HCT116 (cell line): ENCODE results near the gene FOXF1. TPM values are rescaled to one million over a fixed set of nuclear protein-coding genes. Genes with fewer than 3 reads are reported as not detected.

Experiments
- ATAC-seq: fragments of 200-7000 bp; cut with Tn5 transposase; 2 replicates; pipeline ENCODE4 v1.9.1; 2020; ENCODE audit warnings: mild to moderate bottlenecking, moderate library complexity
- BruUV-seq: library from RNA; stranded (reverse); fragments of 400-500 nt; replicated peaks from 2 replicates; lab custom pipeline; 2021; lab: Mats Ljungman, UMichigan
- CTCF ChIA-PET: fragments of 300-600 bp; sonication (Branson Sonifier 250); formaldehyde crosslinking; loops from one replicate; lab custom pipeline; 2021; ENCODE audit warnings: antibody characterized with exemption; lab: Charles Lee
- POLR2A ChIA-PET: fragments of 300-600, 350-600 bp; sonication (Branson Sonifier 250); formaldehyde crosslinking; loops from one replicate; lab custom pipeline; 2021; ENCODE audit warnings: antibody characterized with exemption; lab: Charles Lee
- RAD21 ChIA-PET, 2 experiments: fragments of 300-600 bp; sonication (Branson Sonifier 250); formaldehyde crosslinking; loops; one replicate each; lab custom pipeline; 2023; ENCODE audit warnings: low total read pairs in 2 of 2; ENCODE audit not compliant: uncharacterized antibody in 2 of 2, unreplicated experiment in 2 of 2, low non-redundant PET in 1 of 2; lab: Charles Lee
- DNase-seq: peaks from one replicate; pipeline ENCODE4 v3.0.0-alpha.2; 2010; ENCODE audit warnings: low read depth, low spot score
- H2AFZ ChIP-seq: fragments of 200-600 bp; shearing (Covaris generic), sonication (generic); 2 replicates; pipeline ENCODE4 v1.6.1; 2017; ENCODE audit warnings: low read depth, mixed run types, mixed read lengths, antibody characterized with exemption, low read length; ENCODE audit not compliant: poor library complexity, severe bottlenecking
- H3K27ac ChIP-seq: 2 replicates; pipeline ENCODE4 v1.5.1; 2012; ENCODE audit warnings: low read depth, low read length
- H3K27me3 ChIP-seq: fragments of 200-600 bp; sonication (generic); 2 replicates; pipeline ENCODE4 v1.6.1; 2016; ENCODE audit warnings: mixed run types, low read length, mixed read lengths; ENCODE audit not compliant: insufficient read depth
- H3K36me3 ChIP-seq, 2 experiments: fragments of 200-500 bp in 1 of 2; fragments of 200-600 bp in 1 of 2; sonication (Bioruptor generic) in 1 of 2; sonication (generic) in 1 of 2; 2 replicates each; pipeline versions ENCODE4 v1.5.1 to v1.6.1; 2014 to 2016; ENCODE audit warnings: low read length in 2 of 2, inconsistent platforms in 1 of 2, mixed read lengths in 1 of 2, mixed run types in 1 of 2; ENCODE audit not compliant: insufficient read depth in 2 of 2, control insufficient read depth in 1 of 2
- H3K4me1 ChIP-seq, 2 experiments: fragments of 200-600 bp in 1 of 2; sonication (generic) in 1 of 2; 2 replicates each; pipeline versions ENCODE4 v1.5.1 to v1.6.1; 2012 to 2017; ENCODE audit warnings: low read length in 2 of 2, inconsistent platforms in 1 of 2, mild to moderate bottlenecking in 1 of 2, mixed read lengths in 1 of 2, mixed run types in 1 of 2, moderate library complexity in 1 of 2; ENCODE audit not compliant: insufficient read depth in 2 of 2, control insufficient read depth in 1 of 2
- H3K4me2 ChIP-seq: fragments of 200-600 bp; sonication (generic); 2 replicates; pipeline ENCODE4 v1.6.1; 2017; ENCODE audit warnings: mixed run types, low read length, mixed read lengths
- H3K4me3 ChIP-seq, 2 experiments: fragments of 200-600 bp in 1 of 2; sonication (generic) in 1 of 2; replicated peaks in 1 of 2; 2 replicates each; pipeline ENCODE4 v1.5.1; 2011 to 2016; ENCODE audit warnings: low read length in 2 of 2, control low read depth in 1 of 2, low read depth in 1 of 2, mild to moderate bottlenecking in 1 of 2, mixed read lengths in 1 of 2, mixed run types in 1 of 2
- H3K79me2 ChIP-seq: fragments of 200-600 bp; sonication (generic); 2 replicates; pipeline ENCODE4 v1.6.1; 2017; ENCODE audit warnings: mild to moderate bottlenecking, mixed run types, low read length, moderate library complexity, mixed read lengths; ENCODE audit not compliant: insufficient read depth
- H3K9ac ChIP-seq: fragments of 200-600 bp; sonication (generic); 2 replicates; pipeline ENCODE4 v1.6.1; 2016; ENCODE audit warnings: low read length, mixed read lengths
- H3K9me2 ChIP-seq: fragments of 200-600 bp; sonication (generic), shearing (Covaris generic); 2 replicates; pipeline ENCODE4 v1.6.1; 2017; ENCODE audit warnings: mixed run types, mild to moderate bottlenecking, moderate library complexity; ENCODE audit not compliant: insufficient read depth
- H3K9me3 ChIP-seq, 2 experiments: fragments of 200-500 bp in 1 of 2; fragments of 200-600 bp in 1 of 2; sonication (Bioruptor generic) in 1 of 2; sonication (generic) in 1 of 2; 2 replicates each; pipeline ENCODE4 v1.6.1; 2014 to 2017; ENCODE audit warnings: low read length in 2 of 2, mixed read lengths in 2 of 2, inconsistent platforms in 1 of 2, low read depth in 1 of 2, mild to moderate bottlenecking in 1 of 2, mixed run types in 1 of 2, moderate library complexity in 1 of 2; ENCODE audit not compliant: control insufficient read depth in 1 of 2, insufficient read depth in 1 of 2
- H4K20me1 ChIP-seq: fragments of 200-600 bp; sonication (generic), shearing (Covaris generic); 2 replicates; pipeline ENCODE4 v1.6.1; 2017; ENCODE audit warnings: mixed run types, mild to moderate bottlenecking, moderate library complexity; ENCODE audit not compliant: insufficient read depth
- CBX3 ChIP-seq: IDR thresholded peaks from 2 replicates; pipeline ENCODE4 v1.6.1; 2012; ENCODE audit warnings: low read depth
- CEBPB ChIP-seq: IDR thresholded peaks from 2 replicates; pipeline ENCODE4 v1.6.1; 2012; ENCODE audit warnings: low read depth
- ELF1 ChIP-seq: IDR thresholded peaks from 2 replicates; pipeline ENCODE4 v1.6.1; 2012; ENCODE audit warnings: low read depth, borderline replicate concordance
- EZH2 ChIP-seq: fragments of 200-600 bp; sonication (generic); IDR thresholded peaks from 2 replicates; pipeline ENCODE4 v1.6.1; 2017; ENCODE audit warnings: antibody characterized with exemption, mixed run types
- JUND ChIP-seq: IDR thresholded peaks from 2 replicates; pipeline ENCODE4 v1.6.1; 2012
- POLR2A ChIP-seq: IDR thresholded peaks from 2 replicates; pipeline ENCODE4 v1.7.0; 2011; ENCODE audit warnings: borderline replicate concordance; ENCODE audit not compliant: insufficient read depth, insufficient read length; ENCODE audit errors: extremely low read depth
- POLR2AphosphoS5 ChIP-seq: IDR thresholded peaks from 2 replicates; pipeline ENCODE4 v1.6.1; 2011; ENCODE audit warnings: mild to moderate bottlenecking, low read depth, low read length, moderate library complexity
- RAD21 ChIP-seq: IDR thresholded peaks from 2 replicates; pipeline ENCODE4 v1.6.1; 2012; ENCODE audit warnings: low read depth, mild to moderate bottlenecking
- SRF ChIP-seq: IDR thresholded peaks from 2 replicates; pipeline ENCODE4 v1.6.1; 2012; ENCODE audit warnings: low read depth
- TCF7L2 ChIP-seq: IDR thresholded peaks from 2 replicates; pipeline ENCODE4 v1.7.0; 2011; ENCODE audit warnings: borderline replicate concordance, inconsistent platforms; ENCODE audit not compliant: insufficient read depth, insufficient read length; ENCODE audit errors: extremely low read depth
- YY1 ChIP-seq: IDR thresholded peaks from 2 replicates; pipeline ENCODE4 v1.6.1; 2011; ENCODE audit warnings: low read length, low read depth, moderate library complexity, mild to moderate bottlenecking; ENCODE audit not compliant: insufficient replicate concordance; ENCODE audit errors: extremely low read depth
- ZFX ChIP-seq: fragments of 450-650 bp; IDR thresholded peaks from 2 replicates; pipeline ENCODE4 v1.6.1; 2017
- ZNF274 ChIP-seq: fragments of 200-500 bp; sonication (Bioruptor generic); IDR thresholded peaks from 2 replicates; pipeline ENCODE4 v1.6.1; 2014; ENCODE audit warnings: mild to moderate bottlenecking, low read depth, low read length, inconsistent platforms
- intact Hi-C: fragments of 100-400 bp; cut with micrococcal nuclease; formaldehyde crosslinking; loops from 2 replicates; pipeline ENCODE4 v1.10.0; 2022
- total RNA-seq: library from RNA; stranded (reverse); gene quantifications from one replicate; pipeline ENCODE4 v1.2.1, GENCODE V29; 2021; ENCODE audit not compliant: unreplicated experiment
- TF ChIP-seq, protein P1 (sequence below): IDR thresholded peaks from 2 replicates; pipeline ENCODE4 v1.6.1; 2012
- TF ChIP-seq, protein P2 (sequence below), 3 experiments: fragments of 200-600 bp in 1 of 3; sonication (generic) in 1 of 3; IDR thresholded peaks in 2 of 3; conservative IDR thresholded peaks in 1 of 3; 2 replicates each; pipeline ENCODE4 v1.5.1; 2012 to 2017; ENCODE audit warnings: low read depth in 2 of 3, low read length in 2 of 3, antibody characterized with exemption in 1 of 3, borderline replicate concordance in 1 of 3, control low read depth in 1 of 3, mild to moderate bottlenecking in 1 of 3, mixed read lengths in 1 of 3, mixed run types in 1 of 3, moderate library complexity in 1 of 3; ENCODE audit not compliant: insufficient read depth in 1 of 3
- TF ChIP-seq, protein P3 (sequence below): IDR thresholded peaks from 2 replicates; pipeline ENCODE4 v1.6.1; 2011; ENCODE audit warnings: mild to moderate bottlenecking, low read length, moderate library complexity; ENCODE audit not compliant: insufficient replicate concordance; ENCODE audit errors: extremely low read depth
- TF ChIP-seq, protein P4 (sequence below): IDR thresholded peaks from 2 replicates; pipeline ENCODE4 v1.6.1; 2012; ENCODE audit warnings: low read depth

Gene FOXF1
- total RNA-seq, 1 experiment from 2014 or later: 2.4 TPM

DNA sequence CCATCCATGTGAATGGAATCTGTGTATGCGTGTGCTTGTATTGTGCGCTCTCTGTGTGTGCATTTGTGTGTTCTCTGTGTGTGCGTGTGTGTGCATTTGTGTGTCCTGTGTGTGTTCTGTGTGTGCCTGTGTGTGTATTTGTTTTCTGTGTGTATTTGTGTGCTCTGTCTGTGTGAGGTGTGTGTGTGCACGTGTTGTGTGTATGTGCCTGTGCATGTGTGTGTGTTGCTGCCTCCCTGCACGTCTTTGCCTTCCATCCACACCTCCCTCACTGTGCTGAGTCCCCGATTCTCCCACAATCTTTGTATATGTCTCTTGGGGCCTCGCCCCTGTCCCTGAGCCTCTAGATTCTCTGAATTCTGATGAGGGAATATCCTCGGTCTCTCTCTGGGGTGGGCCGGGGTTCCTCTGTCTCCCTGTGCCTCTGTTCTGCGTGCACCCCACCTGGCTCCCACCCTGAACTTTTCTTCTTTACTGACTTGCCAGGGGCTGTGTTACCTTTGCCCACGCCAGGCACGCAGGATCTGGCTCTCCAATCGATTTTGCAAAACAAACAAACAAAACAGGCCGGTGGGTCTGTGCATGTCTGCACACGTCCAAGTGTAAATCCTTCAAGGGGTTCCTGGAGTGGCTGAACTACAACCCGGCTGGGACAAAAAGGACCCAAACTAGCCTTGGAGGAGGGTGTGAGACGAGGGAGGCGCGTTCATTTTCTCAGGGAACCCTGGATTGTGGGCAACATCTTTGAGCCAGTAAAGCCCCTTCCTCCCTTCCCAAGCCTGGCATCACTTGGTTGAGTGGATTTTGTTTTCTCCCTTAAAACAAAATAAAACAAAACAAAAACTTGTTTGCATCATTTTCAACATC, 8.1 kb upstream of the FOXF1 start:
- ChIA-PET CTCF (interaction anchor here (0.8 kb wide), 1 partner anchor 249 kb away, joined by 3 read pairs; no protein-coding TSS in a partner anchor), RAD21 (no interaction called here), POLR2A (interaction anchor here (0.6 kb wide), 1 partner anchor 251 kb away, joined by 4 read pairs; no protein-coding TSS in a partner anchor)
- H3K4me2 ChIP-seq: no peak overlapping the region
- H3K9me2 ChIP-seq: no peaks in the 10 kb centered on the region
- no peak for TF ChIP-seq JUND
- no peak for TF ChIP-seq EZH2
- no peak for TF ChIP-seq YY1
- no peak for TF ChIP-seq ELF1
- TF ChIP-seq, protein P1, sequence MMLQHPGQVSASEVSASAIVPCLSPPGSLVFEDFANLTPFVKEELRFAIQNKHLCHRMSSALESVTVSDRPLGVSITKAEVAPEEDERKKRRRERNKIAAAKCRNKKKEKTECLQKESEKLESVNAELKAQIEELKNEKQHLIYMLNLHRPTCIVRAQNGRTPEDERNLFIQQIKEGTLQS: no peak
- TF ChIP-seq, protein P2, sequence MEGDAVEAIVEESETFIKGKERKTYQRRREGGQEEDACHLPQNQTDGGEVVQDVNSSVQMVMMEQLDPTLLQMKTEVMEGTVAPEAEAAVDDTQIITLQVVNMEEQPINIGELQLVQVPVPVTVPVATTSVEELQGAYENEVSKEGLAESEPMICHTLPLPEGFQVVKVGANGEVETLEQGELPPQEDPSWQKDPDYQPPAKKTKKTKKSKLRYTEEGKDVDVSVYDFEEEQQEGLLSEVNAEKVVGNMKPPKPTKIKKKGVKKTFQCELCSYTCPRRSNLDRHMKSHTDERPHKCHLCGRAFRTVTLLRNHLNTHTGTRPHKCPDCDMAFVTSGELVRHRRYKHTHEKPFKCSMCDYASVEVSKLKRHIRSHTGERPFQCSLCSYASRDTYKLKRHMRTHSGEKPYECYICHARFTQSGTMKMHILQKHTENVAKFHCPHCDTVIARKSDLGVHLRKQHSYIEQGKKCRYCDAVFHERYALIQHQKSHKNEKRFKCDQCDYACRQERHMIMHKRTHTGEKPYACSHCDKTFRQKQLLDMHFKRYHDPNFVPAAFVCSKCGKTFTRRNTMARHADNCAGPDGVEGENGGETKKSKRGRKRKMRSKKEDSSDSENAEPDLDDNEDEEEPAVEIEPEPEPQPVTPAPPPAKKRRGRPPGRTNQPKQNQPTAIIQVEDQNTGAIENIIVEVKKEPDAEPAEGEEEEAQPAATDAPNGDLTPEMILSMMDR (IDR thresholded peaks at IDR 0.05 in 2 of 3, conservative IDR thresholded peaks at IDR 0.05 in 1 of 3; ENCODE audit: borderline replicate concordance in 1 of 3, insufficient read depth in 1 of 3, low read depth in 2 of 3, low read length in 2 of 3): no peak
- no peak for TF ChIP-seq RAD21
- no peak for TF ChIP-seq POLR2AphosphoS5
- no peak for TF ChIP-seq CEBPB
- no peak for TF ChIP-seq ZFX
- no peak for TF ChIP-seq TCF7L2
- no peak for TF ChIP-seq CBX3
- no peak for TF ChIP-seq POLR2A
- TF ChIP-seq, protein P3, sequence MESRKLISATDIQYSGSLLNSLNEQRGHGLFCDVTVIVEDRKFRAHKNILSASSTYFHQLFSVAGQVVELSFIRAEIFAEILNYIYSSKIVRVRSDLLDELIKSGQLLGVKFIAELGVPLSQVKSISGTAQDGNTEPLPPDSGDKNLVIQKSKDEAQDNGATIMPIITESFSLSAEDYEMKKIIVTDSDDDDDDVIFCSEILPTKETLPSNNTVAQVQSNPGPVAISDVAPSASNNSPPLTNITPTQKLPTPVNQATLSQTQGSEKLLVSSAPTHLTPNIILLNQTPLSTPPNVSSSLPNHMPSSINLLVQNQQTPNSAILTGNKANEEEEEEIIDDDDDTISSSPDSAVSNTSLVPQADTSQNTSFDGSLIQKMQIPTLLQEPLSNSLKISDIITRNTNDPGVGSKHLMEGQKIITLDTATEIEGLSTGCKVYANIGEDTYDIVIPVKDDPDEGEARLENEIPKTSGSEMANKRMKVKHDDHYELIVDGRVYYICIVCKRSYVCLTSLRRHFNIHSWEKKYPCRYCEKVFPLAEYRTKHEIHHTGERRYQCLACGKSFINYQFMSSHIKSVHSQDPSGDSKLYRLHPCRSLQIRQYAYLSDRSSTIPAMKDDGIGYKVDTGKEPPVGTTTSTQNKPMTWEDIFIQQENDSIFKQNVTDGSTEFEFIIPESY: no peak
- no peak for TF ChIP-seq ZNF274
- no peak for TF ChIP-seq SRF
- TF ChIP-seq, protein P4, sequence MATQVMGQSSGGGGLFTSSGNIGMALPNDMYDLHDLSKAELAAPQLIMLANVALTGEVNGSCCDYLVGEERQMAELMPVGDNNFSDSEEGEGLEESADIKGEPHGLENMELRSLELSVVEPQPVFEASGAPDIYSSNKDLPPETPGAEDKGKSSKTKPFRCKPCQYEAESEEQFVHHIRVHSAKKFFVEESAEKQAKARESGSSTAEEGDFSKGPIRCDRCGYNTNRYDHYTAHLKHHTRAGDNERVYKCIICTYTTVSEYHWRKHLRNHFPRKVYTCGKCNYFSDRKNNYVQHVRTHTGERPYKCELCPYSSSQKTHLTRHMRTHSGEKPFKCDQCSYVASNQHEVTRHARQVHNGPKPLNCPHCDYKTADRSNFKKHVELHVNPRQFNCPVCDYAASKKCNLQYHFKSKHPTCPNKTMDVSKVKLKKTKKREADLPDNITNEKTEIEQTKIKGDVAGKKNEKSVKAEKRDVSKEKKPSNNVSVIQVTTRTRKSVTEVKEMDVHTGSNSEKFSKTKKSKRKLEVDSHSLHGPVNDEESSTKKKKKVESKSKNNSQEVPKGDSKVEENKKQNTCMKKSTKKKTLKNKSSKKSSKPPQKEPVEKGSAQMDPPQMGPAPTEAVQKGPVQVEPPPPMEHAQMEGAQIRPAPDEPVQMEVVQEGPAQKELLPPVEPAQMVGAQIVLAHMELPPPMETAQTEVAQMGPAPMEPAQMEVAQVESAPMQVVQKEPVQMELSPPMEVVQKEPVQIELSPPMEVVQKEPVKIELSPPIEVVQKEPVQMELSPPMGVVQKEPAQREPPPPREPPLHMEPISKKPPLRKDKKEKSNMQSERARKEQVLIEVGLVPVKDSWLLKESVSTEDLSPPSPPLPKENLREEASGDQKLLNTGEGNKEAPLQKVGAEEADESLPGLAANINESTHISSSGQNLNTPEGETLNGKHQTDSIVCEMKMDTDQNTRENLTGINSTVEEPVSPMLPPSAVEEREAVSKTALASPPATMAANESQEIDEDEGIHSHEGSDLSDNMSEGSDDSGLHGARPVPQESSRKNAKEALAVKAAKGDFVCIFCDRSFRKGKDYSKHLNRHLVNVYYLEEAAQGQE: no peak
- H3K27me3 ChIP-seq: peaks cover 49% of the 10 kb centered on the region
- no TSS peak for BruUV-seq
- no peaks in the 10 kb centered on the region for H3K9me3 ChIP-seq
- H4K20me1 ChIP-seq: no peaks in the 10 kb centered on the region
- no peak for ATAC-seq
- intact Hi-C loops: no loop called here
- no peak overlapping the region for H3K27ac ChIP-seq
- no peak for DNase-seq
- no peaks in the 10 kb centered on the region for H3K79me2 ChIP-seq
- H2AFZ ChIP-seq: no peak overlapping the region
- H3K4me3 ChIP-seq: no peak overlapping the region
- no peak overlapping the region for H3K9ac ChIP-seq
- H3K4me1 ChIP-seq: peaks cover 0 to 5% of the 10 kb centered on the region in 2 experiments; a peak in 1 of 4 replicates
- H3K36me3 ChIP-seq: no peaks in the 10 kb centered on the region
